NCI-H1048 (cell line): ENCODE data around the gene MACF1.
"Not testable (repeated sequence)": the region's sequence is repeated elsewhere in the genome, so short reads cannot be mapped to it uniquely, and the experiment has no call there.

Experiments
- DNase-seq: peaks from one replicate; lab custom pipeline; 2025; lab: John Stamatoyannopoulos, UW

Gene MACF1

DNA sequence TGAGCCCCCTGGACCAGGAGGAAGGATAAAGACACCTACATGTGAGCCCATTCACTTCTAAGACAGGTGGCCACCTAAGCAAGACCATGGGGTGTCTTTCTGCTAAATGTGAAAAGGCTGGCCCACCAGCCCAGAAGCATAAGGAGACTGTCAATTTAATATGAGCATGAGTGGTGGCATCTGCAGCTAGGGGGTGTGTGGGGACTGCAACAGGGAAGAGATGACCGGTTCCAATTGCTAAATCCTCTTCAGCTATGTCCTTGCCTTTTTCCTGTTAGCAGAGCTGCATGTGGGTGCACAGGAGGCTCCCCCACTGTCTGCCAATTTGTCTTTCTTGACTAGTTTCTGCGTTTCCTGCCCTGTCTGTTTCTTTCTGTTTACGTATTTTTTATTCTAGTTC is 264.7 kb downstream of the MACF1 start:
- no peak for DNase-seq

DNA sequence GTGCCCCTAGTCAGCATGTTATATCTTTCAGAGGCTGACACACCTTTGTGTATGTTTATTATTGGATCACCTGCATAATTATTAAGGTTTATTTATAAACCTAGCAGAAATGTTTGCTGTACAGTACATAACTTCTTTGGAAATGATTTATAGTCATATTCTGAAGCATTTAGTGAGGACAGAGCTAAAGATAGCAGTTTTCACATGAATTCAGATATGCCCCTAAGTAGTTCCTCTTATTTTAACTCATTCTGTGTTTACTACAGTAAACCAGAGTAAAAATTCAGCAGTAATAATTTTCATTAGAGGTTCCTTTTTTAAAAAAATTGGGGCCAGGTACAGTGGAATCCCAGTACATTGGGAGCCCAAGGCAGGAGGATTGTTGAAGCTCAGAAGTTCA is 265.5 kb downstream of the MACF1 start:
- no peak for DNase-seq

DNA sequence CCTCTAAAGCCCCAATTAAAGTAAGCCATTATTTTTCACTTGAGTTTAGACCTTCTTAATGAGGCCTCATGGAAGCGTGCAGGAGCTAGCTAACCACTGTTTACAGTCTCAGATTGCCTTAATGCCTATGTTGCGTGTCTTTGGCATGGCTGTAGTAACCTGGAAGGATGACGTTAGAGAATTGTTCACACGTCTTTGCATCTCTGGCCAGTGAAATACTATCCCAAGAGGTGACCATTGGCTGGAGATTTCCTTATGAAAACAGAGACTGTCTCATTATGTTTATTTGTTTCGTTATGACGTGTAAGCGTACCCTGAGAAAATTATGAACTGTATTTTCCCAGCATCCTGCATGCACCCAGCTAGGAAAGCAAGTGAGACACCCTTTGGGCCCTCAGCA is 268.3 kb downstream of the MACF1 start:
- DNase-seq, result no peak

DNA sequence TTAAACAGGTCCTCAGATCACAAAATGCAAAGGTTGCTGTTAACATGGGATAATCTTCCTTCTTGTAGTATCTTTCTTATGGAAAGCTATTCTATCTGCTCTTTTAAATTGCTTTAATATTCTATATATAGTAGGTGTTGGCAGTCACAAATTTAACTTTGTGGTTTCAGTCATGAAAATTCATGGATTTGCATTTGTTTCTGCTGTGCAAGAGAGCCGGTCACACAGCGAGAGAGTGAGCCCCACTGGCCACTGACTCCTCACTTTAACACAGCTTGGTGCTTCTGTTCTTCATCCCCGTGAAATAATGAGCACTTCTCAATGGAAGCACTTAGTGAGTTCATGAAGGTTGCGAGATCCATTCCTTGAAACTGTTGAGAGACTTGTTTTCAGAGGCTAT is 268.8 kb downstream of the MACF1 start:
- DNase-seq, result no peak

DNA sequence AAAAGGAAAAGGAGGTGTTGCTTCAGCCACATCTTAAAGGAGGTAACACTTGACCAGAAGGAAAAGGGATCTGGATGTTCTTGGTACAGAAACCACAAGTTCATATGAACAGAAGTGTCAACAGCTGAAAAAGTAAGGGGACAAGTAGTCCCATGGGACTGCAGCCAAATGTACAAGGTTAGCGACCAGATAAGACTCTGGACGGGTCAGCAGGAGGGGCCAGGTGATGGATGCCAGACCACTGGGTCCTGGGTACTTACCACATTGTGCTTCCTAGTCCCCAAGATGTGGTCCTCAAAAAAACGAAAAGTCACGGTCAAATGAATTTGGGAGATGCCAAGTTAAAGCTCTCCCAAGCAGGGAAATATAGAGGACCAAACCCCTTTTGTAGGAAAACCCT is 270.3 kb downstream of the MACF1 start:
- DNase-seq, result no peak

DNA sequence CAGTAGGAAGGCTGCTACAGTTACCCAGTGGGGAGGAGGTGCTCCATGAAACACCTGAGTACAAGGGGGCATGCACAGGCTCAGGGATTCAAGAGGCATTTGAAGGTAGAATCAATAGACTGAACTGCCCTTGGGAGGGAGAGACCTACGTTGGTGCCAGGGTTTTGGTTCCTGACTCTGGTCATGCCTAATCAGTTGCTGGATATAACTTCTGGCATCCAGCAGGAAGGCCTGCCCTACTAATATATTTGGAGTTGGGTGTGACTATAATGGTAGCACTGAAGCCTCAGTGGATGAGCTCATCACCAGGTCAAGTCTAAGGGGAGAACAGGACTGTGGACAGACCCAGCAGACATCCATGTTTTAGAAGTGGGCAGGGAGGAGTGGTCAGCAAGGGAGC is 271.1 kb downstream of the MACF1 start:
- not testable (repeated sequence) for DNase-seq

DNA sequence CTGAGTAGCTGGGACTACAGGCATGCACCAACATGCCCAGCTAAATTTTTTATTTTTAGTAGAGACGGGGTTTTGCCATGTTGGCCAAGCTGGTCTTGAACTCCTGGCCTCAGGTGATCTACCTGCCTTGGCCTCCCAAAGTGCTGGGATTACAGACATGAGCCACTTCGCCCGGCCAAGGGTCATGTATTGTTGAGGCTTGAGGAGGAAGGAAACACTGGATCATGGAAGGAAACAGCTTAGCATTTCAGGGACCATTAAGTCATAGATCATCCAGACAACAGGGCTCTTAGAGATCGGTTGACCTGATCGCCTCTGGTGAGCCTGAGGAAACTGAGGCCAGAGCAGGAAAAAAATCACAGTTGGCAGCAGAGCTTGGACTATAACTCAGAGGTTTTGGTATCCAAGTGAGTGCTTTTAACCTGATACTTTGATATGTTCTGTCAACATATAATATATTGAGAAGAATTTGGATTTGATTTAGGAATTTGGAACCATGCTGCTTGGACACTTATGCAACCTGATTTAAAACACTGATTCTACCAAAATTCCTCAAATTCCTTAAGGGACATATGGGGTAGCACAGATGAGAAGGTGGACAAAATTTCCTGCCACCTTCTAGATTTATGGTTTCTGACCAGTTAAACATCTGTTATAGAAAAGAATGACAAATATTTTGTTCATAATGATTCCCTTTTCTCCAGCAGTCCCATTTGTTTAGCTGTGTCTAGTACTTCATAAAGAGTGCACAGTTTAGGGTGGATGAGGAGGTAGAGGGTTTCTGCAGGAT is 273.8 kb downstream of the MACF1 start:
- DNase-seq, result no peak

DNA sequence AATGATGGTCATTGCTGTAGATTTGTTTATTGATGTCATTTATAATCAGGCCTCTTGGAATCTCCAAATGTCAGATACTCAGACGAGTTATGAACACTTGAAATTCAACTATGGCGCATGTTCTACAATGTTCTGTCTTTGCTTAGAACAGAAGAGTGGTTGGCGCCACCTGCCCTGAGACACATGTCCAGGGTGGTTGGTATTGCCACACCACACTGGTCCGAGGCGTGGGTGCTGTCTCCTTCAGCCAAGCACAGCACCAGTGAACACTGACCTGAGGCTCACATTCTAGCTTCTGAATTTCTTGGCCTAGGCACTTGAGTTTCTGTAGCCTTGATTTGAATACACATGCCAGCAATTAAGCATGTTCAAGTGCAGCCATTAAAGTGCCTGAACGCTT is 276.8 kb downstream of the MACF1 start:
- no peak for DNase-seq

DNA sequence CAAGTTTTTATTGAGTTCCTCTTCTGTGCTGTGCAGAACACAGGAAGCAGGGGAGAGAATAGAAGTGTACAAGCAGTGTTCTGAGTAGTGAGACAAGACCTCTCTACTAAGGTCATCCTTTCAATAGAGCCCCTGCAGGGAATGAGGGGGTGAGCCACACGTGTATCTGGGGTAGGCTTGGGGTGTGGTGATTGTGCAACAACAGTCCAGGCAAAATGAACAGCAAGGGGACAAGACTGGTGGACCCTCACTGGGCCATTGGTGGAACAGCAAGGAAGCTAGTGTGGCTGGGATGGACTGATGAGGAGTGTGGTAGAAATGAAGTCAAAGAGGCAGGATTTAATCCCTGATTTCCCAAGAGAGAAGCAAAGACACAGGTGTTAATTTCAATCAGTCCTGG is 278.8 kb downstream of the MACF1 start:
- DNase-seq, result no peak

DNA sequence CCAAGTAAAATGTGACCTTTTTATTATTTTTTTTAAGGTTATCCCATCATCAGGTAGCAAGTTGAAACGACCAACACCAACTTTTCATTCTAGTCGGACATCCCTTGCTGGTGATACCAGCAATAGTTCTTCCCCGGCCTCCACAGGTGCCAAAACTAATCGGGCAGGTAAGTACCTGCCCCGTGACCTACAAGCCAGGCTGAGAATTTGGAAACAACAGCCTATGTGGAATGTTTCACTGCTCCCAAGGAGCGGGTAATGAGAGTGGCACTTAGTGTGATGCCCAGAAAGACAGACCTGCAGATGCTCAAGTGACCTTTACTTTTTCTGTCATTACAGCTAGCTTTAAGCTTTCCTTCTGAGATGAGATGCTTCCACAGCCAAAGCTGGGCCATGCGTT is 280.1 kb downstream of the MACF1 start:
- no peak for DNase-seq

DNA sequence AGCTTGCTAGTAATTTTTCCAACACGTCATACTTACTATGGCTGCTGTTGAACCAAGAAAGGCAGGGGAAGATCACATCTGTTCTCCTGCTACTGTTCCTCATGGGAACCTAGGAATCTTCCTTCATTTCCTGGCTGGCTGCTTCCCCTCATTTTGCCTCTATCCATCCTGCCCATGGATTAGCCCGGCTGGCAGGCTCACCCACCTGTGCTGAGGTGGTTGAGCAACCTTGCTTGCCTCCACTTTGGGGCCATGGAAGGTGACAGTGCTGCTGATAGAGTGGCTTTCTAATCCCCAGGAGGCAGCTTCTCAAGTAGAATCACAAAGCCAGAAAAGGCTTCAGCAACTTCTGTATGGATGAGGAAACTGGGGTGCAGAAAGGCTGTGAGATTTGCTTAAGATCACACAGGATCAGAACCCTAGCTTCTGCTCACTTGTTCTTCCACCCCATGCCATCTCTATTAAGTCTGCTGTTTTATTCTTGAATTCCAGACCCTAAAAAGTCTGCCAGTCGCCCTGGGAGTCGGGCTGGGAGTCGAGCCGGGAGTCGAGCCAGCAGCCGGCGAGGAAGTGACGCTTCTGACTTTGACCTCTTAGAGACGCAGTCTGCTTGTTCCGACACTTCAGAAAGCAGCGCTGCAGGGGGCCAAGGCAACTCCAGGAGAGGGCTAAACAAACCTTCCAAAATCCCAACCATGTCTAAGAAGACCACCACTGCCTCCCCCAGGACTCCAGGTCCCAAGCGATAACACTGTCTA is 280.7 kb downstream of the MACF1 start:
- no peak for DNase-seq

DNA sequence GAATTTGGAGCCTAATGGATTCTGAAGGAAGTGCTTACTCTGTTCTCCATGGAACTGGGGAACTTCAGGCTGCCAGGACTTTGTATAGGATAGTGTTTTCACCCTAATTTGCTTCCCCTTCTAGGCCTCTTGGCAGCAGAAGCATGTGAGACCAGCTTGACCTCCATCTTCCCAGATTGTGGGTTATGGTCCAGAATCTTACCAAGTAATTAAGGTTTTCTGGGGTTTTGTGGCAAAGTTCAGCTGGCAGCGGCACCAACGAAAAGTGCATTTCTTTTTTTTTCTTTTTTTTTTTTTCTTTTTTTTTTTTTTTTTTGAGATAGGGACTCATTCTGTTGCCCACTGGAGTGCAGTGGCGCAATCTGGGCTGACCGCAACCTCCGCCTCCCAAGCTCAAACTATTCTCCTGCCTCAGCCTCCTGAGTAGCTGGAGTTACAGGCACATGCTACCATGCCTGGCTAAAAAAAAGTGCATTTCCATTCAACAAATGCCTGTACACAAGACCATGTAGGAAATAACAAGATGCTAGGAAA is 283.6 kb downstream of the MACF1 start:
- no peak for DNase-seq

DNA sequence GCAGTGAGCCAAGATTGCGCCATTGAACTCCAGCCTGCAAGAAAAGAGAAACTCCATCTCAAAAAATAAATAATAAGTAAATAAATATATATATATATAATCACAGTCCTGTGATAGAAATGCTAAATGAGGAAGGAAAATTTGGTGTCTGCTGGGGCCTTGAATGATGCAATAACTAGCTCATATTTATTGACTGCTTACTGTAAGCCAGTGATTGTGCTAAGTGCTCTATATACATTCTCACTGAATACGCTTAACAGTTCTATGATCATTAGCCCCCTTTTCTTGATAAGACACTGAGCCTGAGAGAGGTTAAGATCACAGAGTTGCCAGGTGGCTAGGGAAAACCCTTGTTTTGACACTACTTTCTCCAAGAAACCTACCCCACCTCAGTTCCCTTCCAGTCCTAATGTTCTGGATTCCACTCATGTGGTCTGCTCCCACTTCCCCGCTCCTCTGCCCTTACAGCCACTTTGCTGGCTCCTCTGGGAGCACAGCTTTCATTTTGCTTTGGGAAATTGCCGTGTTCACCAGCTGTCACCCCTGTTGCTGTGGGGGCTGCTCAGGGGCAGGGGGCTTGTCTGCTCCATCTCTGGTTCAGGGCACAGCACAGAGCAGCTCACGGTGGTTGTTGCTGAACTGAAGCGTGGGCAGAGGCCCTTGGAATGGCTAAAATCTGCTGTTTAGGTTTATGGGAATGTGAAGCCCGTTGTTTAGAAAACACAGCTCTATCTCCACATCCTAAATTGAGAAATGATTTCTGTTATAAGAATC is 284.5 kb downstream of the MACF1 start:
- no peak for DNase-seq

DNA sequence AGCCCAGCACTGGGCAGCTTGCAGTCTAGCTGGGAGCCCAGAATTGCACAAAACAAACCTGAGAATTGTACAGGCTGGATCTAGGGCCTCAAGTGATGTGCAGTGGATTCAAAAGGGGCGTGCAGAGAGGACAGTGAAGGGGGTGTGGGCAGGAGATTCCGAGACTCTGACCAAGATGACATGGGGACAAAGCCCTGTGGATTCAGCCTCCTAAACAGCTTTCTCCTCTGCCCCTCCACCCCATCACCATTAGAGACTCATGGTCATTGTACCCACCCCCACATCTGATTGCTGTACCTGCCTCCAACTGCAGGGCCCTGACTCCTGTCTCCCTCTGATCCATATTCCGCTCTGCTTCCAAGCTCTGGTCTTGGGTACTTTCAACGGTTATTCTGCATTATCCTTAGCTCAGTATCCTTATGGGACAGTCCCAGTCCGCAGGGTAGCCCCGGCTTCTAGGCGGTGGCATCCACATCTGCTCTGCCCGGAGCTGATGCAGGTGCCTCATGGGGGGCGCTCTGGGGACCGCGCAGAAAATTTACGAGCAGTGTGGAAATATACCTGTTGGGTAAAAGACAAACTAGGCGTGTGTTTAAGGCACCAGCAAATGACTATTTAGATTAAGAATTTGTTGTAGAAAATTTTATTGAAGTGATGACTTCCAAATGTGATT is 285.2 kb downstream of the MACF1 start:
- DNase-seq, result no peak

DNA sequence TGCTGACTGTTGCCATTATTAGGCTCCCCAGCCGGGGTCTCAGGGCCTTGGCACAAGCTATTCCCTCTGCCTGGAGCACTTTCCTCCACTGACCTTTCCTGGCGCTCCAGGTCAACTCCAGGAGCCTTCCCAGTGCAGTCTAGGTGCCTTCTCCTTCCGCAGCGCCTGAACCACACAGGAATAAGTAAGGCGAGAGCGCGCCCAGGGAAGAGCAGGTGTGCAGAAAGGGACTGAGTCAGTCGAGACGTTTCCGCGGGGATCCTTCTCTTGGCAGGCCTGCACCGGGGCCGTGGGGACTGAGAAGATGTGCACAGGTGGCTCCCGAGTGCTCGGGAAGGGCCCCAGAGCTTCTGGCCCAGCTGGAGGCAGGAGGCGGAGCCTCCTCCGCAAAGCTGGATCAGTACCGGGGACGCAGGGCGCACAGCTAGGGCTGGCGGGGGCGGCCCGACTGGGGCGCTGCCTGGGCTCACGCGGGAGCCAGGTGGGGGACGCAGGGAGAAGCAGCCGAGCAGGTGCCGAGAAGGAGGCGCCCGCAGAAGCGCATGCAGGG is 286.2 kb downstream of the MACF1 start:
- DNase-seq, result no peak

DNA sequence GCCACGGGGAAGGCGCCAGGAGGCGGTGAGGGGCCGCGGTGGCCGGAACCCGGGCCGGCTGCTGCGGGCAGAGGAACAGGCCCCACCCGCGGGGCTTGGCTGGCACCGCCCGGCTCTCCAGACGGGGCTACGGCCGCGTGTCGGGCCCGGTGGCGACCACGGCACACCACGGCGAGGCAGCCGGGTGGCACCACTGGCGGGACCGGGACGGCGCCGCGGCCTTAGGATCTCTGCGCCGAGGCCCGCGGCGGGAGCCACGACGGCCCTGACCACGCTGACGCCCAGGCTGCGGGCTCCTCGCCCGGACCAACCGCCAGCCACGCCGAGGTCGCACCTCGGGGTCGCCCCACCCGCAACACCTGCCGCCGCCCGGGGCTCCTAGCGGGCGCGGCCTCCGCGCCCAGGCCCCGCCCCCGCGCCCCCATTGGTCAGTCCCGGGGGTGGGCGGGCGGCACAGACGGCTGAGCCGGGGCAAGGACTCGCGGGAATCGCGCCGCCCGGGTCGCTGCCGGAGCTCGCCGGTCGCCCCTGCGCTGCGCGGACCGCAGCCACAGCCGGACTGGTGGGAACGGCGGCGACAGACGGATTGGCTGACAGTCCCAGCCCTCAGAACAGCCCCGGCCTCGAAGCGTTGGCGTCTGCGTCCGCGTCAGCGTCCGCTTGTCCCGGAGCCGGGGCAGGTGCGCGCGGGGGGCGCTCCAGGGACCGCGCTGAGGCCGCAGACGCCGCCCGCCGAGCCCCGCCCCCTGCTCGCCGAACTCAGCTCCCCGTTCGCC is 286.8 kb downstream of the MACF1 start, which contains the start of gene BMP8A:
Gene BMP8A, plus strand, starts transcription at position 491 of the 776 bp plus-strand sequence. CDS start 356 bp downstream, outside the sequence.
- DNase-seq, result no peak

DNA sequence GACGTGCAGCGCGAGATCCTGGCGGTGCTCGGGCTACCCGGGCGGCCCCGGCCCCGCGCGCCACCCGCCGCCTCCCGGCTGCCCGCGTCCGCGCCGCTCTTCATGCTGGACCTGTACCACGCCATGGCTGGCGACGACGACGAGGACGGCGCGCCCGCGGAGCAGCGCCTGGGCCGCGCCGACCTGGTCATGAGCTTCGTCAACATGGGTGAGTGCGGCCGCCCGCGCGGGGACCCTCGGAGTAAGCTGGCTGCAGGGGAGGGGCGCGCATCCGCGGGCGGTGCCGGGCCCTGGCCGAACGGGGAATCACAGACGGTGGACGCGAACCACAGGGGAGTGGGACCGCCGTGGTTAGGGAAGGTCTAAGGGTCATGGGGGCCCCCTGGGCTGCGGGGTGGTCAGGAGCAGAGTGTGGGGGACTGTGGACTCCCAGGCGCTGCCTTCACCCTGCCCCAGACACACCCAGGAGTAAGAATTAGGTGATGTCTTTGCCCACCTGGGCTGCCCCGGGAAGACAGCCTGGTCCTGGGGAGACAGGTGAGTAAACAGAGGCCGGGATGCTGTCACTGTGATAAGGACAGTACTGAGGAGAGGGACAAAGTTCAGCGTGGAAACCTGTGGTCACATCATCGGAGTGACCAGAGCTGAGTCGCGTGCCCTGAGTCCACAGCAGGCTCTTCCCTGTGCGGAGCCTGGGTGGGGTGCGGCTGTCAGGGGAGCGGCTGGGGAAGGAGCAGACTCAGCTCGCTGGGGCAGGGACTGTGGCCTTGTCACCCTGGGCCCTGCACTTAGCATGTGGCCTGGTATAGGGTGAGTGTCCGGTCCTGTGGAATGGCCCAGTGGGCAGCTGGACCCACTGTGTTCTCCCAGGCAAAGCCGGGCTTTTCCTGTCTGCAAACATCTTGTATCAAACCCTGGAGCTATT is 287.9 kb downstream of the MACF1 start:
- not testable (repeated sequence) for DNase-seq

DNA sequence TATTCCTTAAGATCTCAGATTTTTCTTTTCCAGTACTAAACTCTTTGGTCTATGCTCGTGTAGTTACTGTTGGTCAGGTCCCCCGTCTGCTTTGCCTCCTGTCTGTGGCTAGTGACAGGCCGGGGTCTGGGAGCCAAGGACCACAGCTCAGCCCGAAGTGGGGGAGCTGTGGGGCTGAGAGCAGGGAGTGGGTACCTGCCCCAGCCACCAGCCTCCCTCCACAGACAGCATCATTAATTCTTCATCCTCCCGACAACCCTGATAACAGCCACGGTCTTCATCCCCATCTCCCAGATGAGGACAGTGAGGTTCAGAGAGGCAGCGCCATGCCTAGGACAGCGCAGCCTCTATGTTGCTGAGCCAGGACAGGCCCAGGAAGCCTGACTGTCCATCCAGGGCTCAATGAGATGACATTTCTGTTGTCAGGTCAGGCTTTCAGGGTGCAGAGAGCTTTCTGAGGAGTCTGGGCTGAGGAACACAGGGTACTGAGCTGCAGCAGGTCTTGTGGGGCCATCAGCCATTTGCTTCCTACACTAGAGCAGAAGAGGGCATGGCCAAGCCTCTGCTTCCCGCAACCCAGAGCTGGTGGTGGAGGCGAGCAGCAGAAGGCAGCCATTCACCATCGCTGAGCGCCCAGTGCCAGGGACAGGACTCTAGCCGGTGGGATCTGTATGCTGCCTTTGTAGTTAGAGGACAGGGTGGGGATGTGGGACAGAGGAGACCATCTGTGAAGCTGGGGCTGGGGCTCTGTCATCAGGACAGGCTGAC is 288.7 kb downstream of the MACF1 start:
- not testable (repeated sequence) for DNase-seq
